ENCODE data around the gene DES. TPM values are rescaled to one million over a fixed set of nuclear protein-coding genes. Genes with fewer than 3 reads are reported as not detected.

The DES gene
- total RNA-seq, 1 donor from 2014 or later: 318 TPM

DNA sequence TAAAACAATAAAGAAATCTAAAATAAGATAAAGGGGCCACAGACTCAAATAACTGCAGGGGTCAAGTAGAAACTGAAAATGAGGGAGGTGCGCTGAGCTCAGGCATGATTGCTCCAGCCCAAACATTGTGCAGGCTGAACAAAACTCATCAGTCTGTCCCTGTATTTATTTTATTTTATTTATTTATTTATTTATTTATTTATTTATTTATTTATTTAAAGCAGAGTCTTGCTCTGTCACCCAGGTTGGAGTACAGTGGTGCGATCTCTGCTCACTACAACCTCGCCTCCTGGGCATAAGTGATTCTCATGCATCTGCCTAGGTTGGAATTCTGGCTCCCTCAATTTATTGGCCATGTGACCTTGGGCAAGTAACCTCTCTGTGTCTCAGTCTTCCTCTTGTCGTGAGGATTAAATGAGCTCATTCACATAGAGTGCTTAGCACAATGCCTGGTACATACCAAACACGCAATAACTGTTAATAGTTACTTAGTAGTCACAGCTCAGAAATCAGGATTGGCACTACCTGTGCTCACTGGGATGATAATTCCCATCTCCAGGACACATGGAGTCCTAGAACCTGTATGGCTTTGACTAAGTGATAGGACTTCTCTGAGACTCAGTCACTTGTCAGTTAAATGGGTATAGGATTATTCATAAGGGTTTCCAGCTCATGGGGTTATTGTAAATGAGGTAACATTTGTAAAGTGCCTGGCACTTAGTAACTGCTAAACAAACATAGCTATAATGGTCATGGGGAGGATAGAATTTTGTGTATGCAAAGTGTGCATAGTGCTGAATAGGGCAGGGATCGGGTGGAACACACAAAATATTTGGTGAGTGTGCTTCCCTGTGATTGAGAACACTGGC, 22.4 kb downstream of the DES start:
- no peak for DNase-seq

DNA sequence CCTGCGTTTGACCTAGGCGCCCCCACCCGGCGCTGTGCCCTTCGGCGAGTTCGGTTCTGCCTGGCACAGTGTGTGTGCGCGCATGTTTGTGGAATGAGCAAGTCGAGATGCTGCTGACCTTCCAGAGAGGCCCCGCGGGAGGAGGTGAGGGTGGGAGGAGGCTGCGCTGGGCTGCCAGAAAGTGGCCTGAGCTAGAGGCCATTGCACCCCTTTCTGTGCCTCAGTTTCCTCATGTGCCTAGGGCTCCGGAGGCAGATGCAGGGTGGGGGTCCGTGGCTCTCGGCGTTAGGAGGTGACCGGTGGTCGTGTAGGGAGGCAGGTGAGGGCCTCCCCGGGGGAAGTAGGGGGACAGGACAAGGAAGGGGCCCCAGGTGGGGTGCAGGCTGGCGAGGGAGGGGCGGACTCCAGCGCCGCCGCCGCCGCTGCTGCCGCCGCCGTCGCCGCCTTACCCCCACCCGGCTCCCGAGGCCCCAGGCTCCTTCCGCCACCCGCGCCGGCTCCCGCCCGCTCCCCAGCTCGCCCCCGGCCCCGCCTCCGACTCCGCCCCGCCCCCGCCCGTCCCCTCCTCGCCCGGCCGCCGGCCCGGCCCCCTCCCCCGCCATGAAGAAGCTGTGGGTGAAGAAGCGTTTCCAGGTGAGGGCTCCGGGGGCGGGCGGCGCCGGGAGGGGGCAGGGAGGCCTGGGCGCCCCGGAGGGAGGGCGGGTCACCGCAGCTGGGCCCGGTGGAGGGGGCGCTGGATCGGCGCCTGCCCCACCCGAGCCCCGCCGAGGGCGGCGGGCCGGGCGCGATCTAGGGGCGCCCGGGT, 23.5 kb downstream of the DES start:
- DNase-seq: no peak

GRCh38 chr2:219442256-219443015, 24.3 kb downstream of the DES start:
- DNase-seq: no peak

DNA sequence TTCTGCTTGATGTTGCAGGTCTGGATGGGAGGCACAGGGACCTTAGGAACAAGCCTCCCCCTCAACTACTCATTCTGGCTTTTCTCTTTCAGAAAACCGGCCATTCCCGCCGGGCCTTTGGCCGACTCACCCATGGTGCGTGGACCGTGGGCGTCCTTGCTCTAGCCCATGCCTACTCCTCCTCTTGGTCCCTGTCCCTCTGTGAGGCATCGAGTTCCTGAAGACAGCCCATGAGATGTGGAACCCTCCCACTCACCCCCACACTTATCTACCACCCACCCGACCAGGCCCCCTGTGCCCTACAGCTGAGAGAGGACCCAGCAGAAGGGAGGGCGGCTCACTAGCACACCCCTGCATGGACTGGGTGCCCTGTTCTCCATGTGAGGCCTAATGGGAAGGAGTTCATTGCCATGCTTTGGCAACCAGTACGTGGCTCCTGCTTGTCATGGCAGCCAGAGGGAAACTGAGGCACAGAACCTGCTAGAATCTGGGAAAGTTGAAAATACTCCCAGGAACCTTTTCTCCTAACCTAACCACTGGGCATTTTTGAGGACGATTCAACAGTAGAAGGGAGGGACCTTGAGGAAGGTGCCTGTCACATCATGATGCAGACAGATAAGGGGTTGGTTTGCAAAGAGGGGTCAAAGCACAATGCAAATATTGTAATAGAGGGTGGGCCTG, 25.0 kb downstream of the DES start:
- no peak for DNase-seq

DNA sequence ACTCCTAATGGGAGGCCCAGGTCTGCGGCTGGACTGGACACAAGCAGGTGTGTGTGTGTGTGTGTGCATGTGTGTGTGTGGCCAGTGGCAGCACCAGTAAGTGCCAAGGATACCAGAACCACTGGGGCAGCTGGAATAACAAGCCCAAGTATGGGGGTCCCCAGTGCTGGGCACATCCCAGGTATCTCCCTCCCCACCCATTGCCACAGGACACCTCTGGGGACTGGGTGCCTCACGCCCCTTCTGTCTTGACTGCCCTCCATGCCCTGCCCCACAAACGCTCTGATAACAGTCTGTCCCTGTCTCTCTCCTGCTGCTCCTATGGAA, 25.5 kb downstream of the DES start:
- DNase-seq: no peak

GRCh38 chr2:219444566-219445091, 26.5 kb downstream of the DES start:
- no peak for DNase-seq

DNA sequence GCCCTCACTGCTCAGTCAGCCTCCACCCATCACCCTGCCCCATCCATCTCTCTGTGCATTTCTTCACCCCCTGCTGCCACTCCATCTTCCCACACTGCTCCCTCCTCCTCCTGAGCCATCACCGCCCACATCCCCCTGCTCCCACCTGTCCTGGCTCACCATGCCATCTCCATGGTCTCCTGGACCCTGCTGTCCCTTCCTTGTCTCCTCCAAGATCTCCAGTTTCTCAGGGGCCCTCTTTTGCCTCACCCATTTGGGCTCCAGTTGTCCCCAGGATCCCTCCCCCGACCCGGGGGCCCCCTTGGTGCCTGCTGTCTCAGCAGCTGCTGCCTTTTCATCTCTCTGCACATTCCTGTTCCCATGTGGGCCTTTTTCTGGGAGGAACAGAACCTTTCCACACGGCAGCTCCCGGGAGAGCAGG, 27.1 kb downstream of the DES start:
- no peak for DNase-seq

- no peak for DNase-seq
Measured at GRCh38 chr2:219446101-219446504, 27.9 kb downstream of the DES start.

GRCh38 chr2:219446689-219447088, 28.5 kb downstream of the DES start:
- no peak for DNase-seq

DNA sequence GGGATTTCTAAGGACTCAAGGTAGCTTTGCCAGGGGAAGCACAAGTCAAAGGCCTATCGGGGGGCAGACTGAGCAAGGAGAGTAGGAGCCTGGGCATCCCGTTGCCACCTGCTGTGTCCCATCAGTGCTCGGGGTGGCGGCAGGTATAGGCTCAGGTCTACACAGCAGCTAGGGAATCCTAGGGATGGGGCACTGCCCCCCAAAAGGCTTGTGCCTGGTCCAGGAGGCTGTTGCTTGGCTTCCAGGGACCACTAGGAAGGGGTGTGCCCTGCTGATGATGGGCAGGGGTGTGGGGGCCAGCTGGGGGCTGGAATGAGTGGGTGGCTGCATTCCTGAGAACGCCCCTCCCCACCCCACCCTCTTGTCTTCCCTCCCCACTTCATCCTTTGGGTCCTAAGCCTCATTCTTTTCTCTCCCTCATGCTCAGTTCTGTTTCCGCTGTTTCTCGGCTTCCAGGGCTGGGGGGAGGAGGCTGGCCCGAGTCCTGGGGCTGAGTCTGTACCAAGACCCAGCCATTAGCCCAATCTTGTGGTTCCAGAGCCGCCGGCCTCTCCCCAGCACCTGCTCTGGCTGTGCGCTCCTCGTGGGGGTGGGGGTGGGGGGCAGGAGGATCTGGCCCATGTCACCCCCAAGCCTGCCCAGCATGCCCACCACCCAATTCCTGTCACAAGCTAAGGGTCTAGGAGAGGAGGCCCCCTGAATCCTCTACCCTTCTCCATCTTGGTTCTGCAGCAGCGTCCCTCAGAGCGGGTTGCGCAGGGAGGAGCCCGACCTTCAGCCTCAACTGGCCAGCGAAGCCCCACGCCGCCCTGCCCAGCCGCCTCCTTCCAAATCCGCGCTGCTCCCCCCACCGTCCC, 29.3 kb downstream of the DES start:
- DNase-seq: no peak

GRCh38 chr2:219448099-219448775, 30.1 kb downstream of the DES start:
- no peak for DNase-seq

GRCh38 chr2:219448776-219449341, 30.7 kb downstream of the DES start:
- DNase-seq: no peak

- DNase-seq: no peak
Measured at GRCh38 chr2:219449609-219450008, 31.4 kb downstream of the DES start.

- no peak for DNase-seq
Measured at GRCh38 chr2:219451661-219452360, 33.6 kb downstream of the DES start.

- no peak for DNase-seq
Measured at GRCh38 chr2:219452361-219453317, 34.5 kb downstream of the DES start.

- DNase-seq: no peak
Measured at GRCh38 chr2:219453671-219454590, 35.8 kb downstream of the DES start.

- no peak for DNase-seq
Measured at GRCh38 chr2:219455581-219455980, 37.4 kb downstream of the DES start.
